Colonic mucosa (tissue), 4 donors: ENCODE measurements around the gene SPIRE1. TPM values are rescaled to one million over a fixed set of nuclear protein-coding genes. Genes with fewer than 3 reads are reported as not detected.

Experiments
- DNase-seq: peaks from one replicate; pipeline ENCODE4 v3.0.0-alpha.2; 2020
- H3K27ac ChIP-seq: fragments of 200-600 bp; one replicate; pipeline ENCODE4 v1.8.0; 2021
- H3K27me3 ChIP-seq: fragments of 200-600 bp; one replicate; pipeline ENCODE4 v1.8.0; 2021
- H3K36me3 ChIP-seq: fragments of 200-600 bp; one replicate; pipeline ENCODE4 v1.8.0; 2021
- H3K4me1 ChIP-seq: fragments of 200-600 bp; one replicate; pipeline ENCODE4 v1.8.0; 2021; ENCODE audit warnings: mild to moderate bottlenecking
- H3K4me3 ChIP-seq: fragments of 200-600 bp; one replicate; pipeline ENCODE4 v1.8.0; 2021
- H3K9ac ChIP-seq, 2 donors: one replicate each; pipeline ENCODE4 v1.7.0; 2013; ENCODE audit warnings: control low read depth in 2 of 2, low read depth in 2 of 2, low read length in 2 of 2
- H3K9me3 ChIP-seq: fragments of 200-600 bp; one replicate; pipeline ENCODE4 v1.8.0; 2021
- intact Hi-C: fragments of 100-400 bp; cut with DNase I; formaldehyde crosslinking; loops from one replicate; pipeline ENCODE4 v1.14.1; 2022
- total RNA-seq, 2 donors: library from RNA; stranded (reverse); fragmentation: NEBNext Ultra II Directional in 1 of 2; extraction: Animal tissue kit (Norgen Biotek cat#: 25700) in 1 of 2; gene quantifications; one replicate each; pipeline ENCODE4 v1.2.1, GENCODE V29; 2021
- TF ChIP-seq, protein P1 (sequence below): fragments of 200-600 bp; IDR thresholded peaks from one replicate; pipeline ENCODE4 v1.8.0; 2022; ENCODE audit warnings: antibody characterized with exemption, mild to moderate bottlenecking
- donor health status: healthy.
- donor health status: DM: no; HTN: no; CAD: no.
- donor health status: DM: no; HTN: no; CAD: no.

Gene SPIRE1
- total RNA-seq, 2 donors from 2014 or later = 2.7 to 9.0 TPM

DNA sequence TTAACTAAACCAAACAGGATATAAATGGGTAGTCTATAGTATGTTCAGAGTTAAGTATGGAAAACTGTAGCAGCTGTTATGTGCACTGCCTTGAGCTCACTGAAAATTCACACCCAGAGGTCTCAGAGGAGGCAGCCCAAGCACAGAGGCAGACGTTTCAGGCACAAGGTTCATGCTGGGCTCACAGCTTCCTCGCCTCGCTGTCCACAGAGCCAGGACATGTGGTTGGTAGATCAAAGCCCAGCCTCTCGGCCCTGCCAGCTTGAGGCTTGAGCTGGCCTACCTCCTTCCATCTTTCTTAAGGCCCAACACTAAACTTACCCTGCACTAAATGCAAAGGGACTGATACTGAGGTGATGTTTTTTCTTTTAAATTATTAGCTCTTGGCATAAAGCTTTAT lies 206.5 kb downstream of the SPIRE1 start:
- H3K9ac ChIP-seq = no peak overlapping the region
- H3K27ac ChIP-seq = no peak overlapping the region
- no peaks in the 10 kb centered on the region for H3K4me1 ChIP-seq
- no peak overlapping the region for H3K4me3 ChIP-seq
- intact Hi-C loops = no loop called here
- H3K36me3 ChIP-seq = no peaks in the 10 kb centered on the region
- H3K27me3 ChIP-seq = no peaks in the 10 kb centered on the region
- H3K9me3 ChIP-seq = no peaks in the 10 kb centered on the region
- TF ChIP-seq, protein P1, sequence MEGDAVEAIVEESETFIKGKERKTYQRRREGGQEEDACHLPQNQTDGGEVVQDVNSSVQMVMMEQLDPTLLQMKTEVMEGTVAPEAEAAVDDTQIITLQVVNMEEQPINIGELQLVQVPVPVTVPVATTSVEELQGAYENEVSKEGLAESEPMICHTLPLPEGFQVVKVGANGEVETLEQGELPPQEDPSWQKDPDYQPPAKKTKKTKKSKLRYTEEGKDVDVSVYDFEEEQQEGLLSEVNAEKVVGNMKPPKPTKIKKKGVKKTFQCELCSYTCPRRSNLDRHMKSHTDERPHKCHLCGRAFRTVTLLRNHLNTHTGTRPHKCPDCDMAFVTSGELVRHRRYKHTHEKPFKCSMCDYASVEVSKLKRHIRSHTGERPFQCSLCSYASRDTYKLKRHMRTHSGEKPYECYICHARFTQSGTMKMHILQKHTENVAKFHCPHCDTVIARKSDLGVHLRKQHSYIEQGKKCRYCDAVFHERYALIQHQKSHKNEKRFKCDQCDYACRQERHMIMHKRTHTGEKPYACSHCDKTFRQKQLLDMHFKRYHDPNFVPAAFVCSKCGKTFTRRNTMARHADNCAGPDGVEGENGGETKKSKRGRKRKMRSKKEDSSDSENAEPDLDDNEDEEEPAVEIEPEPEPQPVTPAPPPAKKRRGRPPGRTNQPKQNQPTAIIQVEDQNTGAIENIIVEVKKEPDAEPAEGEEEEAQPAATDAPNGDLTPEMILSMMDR = no peak
- DNase-seq = no peak

- Histone ChIP-seq H3K36me3 (no peaks in the 10 kb centered on the region), H3K27ac (no peak overlapping the region), H3K9ac (no peak overlapping the region), H3K4me1 (no peaks in the 10 kb centered on the region), H3K4me3 (no peak overlapping the region), H3K9me3 (no peaks in the 10 kb centered on the region), H3K27me3 (no peaks in the 10 kb centered on the region)
- TF ChIP-seq, protein P1 = no peak
- DNase-seq = no peak
- intact Hi-C loops = no loop called here
These were observed 208.7 kb downstream of the SPIRE1 start for GRCh38 chr18:12449051-12449785.

DNA sequence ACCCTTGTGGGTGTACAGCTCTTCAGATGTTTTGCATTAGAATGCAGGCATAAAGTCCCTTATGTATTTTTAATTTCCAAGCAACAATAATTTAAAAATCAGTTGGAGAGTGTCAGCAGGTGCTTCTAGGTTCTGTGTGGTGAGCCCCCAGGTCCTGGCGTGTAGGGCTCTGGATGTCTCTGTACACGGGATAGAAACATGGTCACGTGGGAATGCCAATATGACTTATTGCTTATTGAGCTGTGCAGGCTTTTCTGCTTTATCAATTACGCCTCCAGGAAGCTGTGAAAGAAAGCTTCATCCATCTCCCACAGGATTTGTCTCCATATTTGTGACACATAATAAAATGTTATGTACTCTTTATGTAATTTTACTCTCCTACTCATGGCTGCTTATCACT lies 212.4 kb downstream of the SPIRE1 start:
- Histone ChIP-seq H3K36me3 (no peaks in the 10 kb centered on the region), H3K9ac (no peak overlapping the region), H3K4me3 (no peak overlapping the region), H3K27ac (no peak overlapping the region), H3K27me3 (no peaks in the 10 kb centered on the region), H3K4me1 (no peaks in the 10 kb centered on the region), H3K9me3 (no peaks in the 10 kb centered on the region)
- TF ChIP-seq, protein P1 = no peak
- intact Hi-C loops = no loop called here
- no peak for DNase-seq

DNA sequence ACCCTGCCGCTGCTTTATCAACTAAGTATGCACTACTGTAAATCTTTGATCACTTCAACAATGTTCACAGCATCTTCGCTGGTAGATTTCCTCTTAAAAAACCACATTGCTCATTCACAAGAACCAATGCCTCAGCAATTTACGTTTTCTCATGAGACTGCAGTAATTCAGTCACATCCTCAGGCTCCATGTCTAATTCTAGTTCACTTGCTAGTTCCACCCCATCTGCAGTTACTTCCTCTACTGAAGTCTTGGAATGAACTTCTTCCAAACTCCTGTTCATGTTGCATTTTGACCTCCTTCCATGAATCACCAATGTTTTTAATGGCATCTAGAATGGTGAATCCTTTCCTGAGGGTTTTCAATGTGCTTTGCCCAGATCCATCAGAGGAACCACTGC lies 214.4 kb downstream of the SPIRE1 start:
- no peak overlapping the region for H3K9ac ChIP-seq
- TF ChIP-seq, protein P1 = no peak
- H3K9me3 ChIP-seq = no peaks in the 10 kb centered on the region
- no peak for DNase-seq
- intact Hi-C loops = no loop called here
- no peaks in the 10 kb centered on the region for H3K27me3 ChIP-seq
- no peak overlapping the region for H3K27ac ChIP-seq
- no peak overlapping the region for H3K4me3 ChIP-seq
- H3K4me1 ChIP-seq = no peaks in the 10 kb centered on the region
- no peaks in the 10 kb centered on the region for H3K36me3 ChIP-seq

GRCh38 chr18:12442946-12443345 lies 215.0 kb downstream of the SPIRE1 start:
- Histone ChIP-seq H3K36me3 (no peaks in the 10 kb centered on the region), H3K4me1 (no peaks in the 10 kb centered on the region), H3K4me3 (no peak overlapping the region), H3K27ac (no peak overlapping the region), H3K27me3 (no peaks in the 10 kb centered on the region), H3K9me3 (no peaks in the 10 kb centered on the region), H3K9ac (no peak overlapping the region)
- TF ChIP-seq, protein P1 = no peak
- DNase-seq = no peak
- intact Hi-C loops = no loop called here
